Activated B cell treated with CpG ODN at 0.5 μM for 24 hours (primary cell): ENCODE results near the gene QPRT. TPM values are rescaled to one million over a fixed set of nuclear protein-coding genes. Genes with fewer than 3 reads are reported as not detected.
"Not testable (repeated sequence)": the region's sequence is repeated elsewhere in the genome, so short reads cannot be mapped to it uniquely, and the experiment has no call there.

Experiments
- ATAC-seq: fragments of 200-7000 bp; cut with Tn5 transposase; one replicate; pipeline ENCODE4 v1.10.0; 2021; ENCODE audit warnings: low read depth, mild to moderate bottlenecking, moderate library complexity
- CTCF ChIA-PET: fragments of 350-600 bp; sonication (Branson Sonifier 250); formaldehyde crosslinking; loops from one replicate; lab custom pipeline; 2021; ENCODE audit warnings: antibody characterized with exemption; lab: Charles Lee
- POLR2A ChIA-PET: fragments of 350-600 bp; sonication (Branson Sonifier 250); formaldehyde crosslinking; loops from one replicate; lab custom pipeline; 2021; ENCODE audit warnings: antibody characterized with exemption; lab: Charles Lee
- DNase-seq: peaks from one replicate; pipeline ENCODE4 v3.0.0; 2022
- H3K27ac Mint-ChIP-seq: one replicate; pipeline ENCODE4 v1.8.0; 2020; ENCODE audit warnings: mixed read lengths
- H3K27me3 Mint-ChIP-seq: one replicate; pipeline ENCODE4 v1.8.0; 2021; ENCODE audit warnings: mixed read lengths
- H3K36me3 Mint-ChIP-seq: one replicate; pipeline ENCODE4 v1.8.0; 2021; ENCODE audit warnings: low read depth, mixed read lengths
- H3K4me1 Mint-ChIP-seq: one replicate; pipeline ENCODE4 v1.8.0; 2021; ENCODE audit warnings: mixed read lengths
- H3K4me3 Mint-ChIP-seq: one replicate; pipeline ENCODE4 v1.8.0; 2020; ENCODE audit warnings: mild to moderate bottlenecking, mixed read lengths
- H3K9me3 Mint-ChIP-seq: one replicate; pipeline ENCODE4 v1.8.0; 2020; ENCODE audit warnings: mixed read lengths
- intact Hi-C: fragments of 100-400 bp; cut with micrococcal nuclease; formaldehyde crosslinking; loops from one replicate; pipeline ENCODE4 v1.15.1; 2024
- total RNA-seq: library from RNA; stranded (reverse); gene quantifications from 2 replicates; pipeline ENCODE4 v1.2.3, GENCODE V29; 2022
- TF ChIP-seq, protein P1 (sequence below): fragments of 200-600 bp; IDR thresholded peaks from one replicate; pipeline ENCODE4 v1.8.0; 2022; ENCODE audit warnings: antibody characterized with exemption, mild to moderate bottlenecking

The QPRT gene
- 0.64 and 0.84 TPM in 2 replicates for total RNA-seq

DNA sequence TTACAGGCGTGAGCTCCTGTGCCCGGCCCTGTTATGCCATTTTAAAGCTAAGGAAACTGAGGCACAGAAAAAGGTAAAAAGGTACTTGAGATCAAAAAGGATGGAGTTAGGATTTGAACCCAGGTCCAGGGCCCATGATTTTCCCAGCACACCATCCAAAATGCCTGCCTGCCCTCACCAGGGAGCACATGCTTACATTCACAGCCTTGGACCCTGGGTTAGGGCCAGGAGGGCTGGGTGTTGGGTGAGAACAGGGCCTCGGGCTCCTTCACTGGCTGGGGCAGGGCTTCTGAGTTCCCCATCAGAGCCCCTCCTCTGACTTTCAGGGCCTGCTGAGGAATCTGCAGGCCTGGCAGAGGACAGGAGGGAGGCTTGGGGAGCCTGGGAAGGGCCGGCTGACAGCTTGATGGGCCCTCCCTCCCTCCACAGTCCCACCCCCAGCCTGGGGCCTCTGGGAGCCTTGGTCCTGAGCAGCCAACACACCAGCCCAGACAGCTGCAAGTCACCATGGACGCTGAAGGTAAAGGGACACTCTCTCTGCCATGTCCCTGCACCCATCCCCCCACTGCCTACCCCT lies at the start of gene QPRT:
Gene QPRT, plus strand, starts transcription at position 490 of the 577 bp plus-strand sequence. Its CDS starts 18 bp downstream, at position 508.
- TF ChIP-seq, protein P1, sequence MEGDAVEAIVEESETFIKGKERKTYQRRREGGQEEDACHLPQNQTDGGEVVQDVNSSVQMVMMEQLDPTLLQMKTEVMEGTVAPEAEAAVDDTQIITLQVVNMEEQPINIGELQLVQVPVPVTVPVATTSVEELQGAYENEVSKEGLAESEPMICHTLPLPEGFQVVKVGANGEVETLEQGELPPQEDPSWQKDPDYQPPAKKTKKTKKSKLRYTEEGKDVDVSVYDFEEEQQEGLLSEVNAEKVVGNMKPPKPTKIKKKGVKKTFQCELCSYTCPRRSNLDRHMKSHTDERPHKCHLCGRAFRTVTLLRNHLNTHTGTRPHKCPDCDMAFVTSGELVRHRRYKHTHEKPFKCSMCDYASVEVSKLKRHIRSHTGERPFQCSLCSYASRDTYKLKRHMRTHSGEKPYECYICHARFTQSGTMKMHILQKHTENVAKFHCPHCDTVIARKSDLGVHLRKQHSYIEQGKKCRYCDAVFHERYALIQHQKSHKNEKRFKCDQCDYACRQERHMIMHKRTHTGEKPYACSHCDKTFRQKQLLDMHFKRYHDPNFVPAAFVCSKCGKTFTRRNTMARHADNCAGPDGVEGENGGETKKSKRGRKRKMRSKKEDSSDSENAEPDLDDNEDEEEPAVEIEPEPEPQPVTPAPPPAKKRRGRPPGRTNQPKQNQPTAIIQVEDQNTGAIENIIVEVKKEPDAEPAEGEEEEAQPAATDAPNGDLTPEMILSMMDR, result no peak
- POLR2A ChIA-PET, result interaction anchor here (0.5 to 1.4 kb wide), 3 partner anchors 27 to 793 kb away, joined by 3 read pairs; no protein-coding TSS in a partner anchor
- Mint-ChIP-seq H3K9me3 (no peaks in the 10 kb centered on the region), H3K36me3 (no peaks in the 10 kb centered on the region), H3K27ac (peak within 1 kb of the TSS; percentile 35), H3K4me1 (peaks cover 25% of the 10 kb centered on the region), H3K4me3 (peak within 1 kb of the TSS; percentile 69), H3K27me3 (no peaks in the 10 kb centered on the region)
- intact Hi-C loops, result no loop called here
- ATAC-seq (no peak), DNase-seq (no peak)
- CTCF ChIA-PET, result interaction anchor here (0.8 to 1.0 kb wide), 2 partner anchors 9 to 39 kb away, joined by 3 read pairs; no protein-coding TSS in a partner anchor

GRCh38 chr16:29629318-29629717 lies 49.7 kb upstream of the QPRT start:
- H3K36me3 Mint-ChIP-seq, H3K27me3 Mint-ChIP-seq, H3K9me3 Mint-ChIP-seq, DNase-seq, intact Hi-C loops, CTCF ChIA-PET, ATAC-seq, POLR2A ChIA-PET, H3K27ac Mint-ChIP-seq, H3K4me3 Mint-ChIP-seq: not testable (repeated sequence)
- peaks cover 17% of the 10 kb centered on the region for H3K4me1 Mint-ChIP-seq

DNA sequence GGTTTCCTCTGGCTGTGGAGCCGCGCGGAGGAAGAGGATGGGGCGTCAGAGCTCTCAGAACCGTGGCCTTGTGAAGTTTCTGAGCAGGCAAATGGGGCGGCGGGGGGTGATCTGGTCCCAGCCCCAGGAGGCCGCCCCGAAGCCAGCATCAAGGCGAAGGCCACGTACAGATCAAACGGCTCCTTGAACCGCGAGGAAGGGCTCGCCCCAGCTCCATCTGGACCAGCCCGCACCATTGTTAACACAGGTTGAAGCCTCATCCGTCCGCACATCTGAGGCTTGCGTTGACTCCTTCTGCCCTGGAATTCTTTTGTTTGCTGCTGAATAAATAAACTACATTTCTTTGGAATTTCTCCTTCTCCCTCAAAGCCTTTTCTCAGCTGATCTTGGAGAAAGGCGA lies 47.3 kb upstream of the QPRT start:
- H3K9me3 Mint-ChIP-seq, intact Hi-C loops, H3K4me3 Mint-ChIP-seq, CTCF ChIA-PET, ATAC-seq, H3K27me3 Mint-ChIP-seq, H3K36me3 Mint-ChIP-seq, H3K27ac Mint-ChIP-seq, DNase-seq, POLR2A ChIA-PET: not testable (repeated sequence)
- H3K4me1 Mint-ChIP-seq, result peaks cover 13% of the 10 kb centered on the region

DNA sequence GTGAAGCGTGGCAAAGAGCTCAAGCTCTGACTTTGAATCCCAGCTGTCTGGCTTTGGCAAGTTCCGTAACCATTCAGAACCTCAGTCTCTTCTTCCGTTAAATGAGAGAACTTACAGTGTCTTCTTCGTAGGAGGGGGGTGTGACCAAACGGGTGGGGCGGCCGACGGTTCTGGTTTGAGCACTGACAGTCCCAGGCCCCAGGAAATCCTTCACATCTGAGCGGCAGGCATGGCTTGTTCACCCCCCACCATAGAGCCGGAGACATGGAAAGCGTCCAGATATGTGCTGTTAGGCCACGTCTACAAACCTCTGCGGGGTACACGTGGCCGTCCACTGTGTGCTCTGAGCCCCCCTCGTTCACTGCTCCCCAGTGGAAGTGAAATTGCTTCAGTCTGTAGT lies 43.1 kb upstream of the QPRT start:
- POLR2A ChIA-PET, H3K4me1 Mint-ChIP-seq, H3K27me3 Mint-ChIP-seq, ATAC-seq, DNase-seq, CTCF ChIA-PET, H3K27ac Mint-ChIP-seq, H3K9me3 Mint-ChIP-seq, H3K4me3 Mint-ChIP-seq, intact Hi-C loops, H3K36me3 Mint-ChIP-seq: not testable (repeated sequence)

GRCh38 chr16:29636368-29636767 lies 42.6 kb upstream of the QPRT start:
- H3K9me3 Mint-ChIP-seq, CTCF ChIA-PET, H3K36me3 Mint-ChIP-seq, DNase-seq, H3K4me1 Mint-ChIP-seq, H3K4me3 Mint-ChIP-seq, POLR2A ChIA-PET, H3K27ac Mint-ChIP-seq, H3K27me3 Mint-ChIP-seq, intact Hi-C loops: not testable (repeated sequence)
- peak; percentile 45 for ATAC-seq

DNA sequence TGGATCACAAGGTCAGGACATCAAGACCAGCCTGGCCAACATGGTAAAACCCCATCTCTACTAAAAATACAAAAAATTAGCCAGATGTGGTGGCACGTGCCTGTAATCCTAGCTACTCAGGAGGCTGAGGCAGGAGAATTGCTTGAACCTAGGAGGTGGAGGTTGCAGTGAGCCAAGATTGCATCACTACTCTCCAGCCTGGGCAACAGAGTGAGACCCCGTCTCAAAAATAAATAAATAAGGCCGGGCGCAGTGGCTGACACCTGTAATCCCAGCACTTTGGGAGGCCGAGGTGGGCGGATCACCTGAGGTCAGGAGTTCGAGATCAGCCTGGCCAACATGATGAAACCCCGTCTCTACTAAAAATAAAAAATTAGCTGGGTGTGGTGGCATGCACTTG lies 40.2 kb upstream of the QPRT start:
- H3K27ac Mint-ChIP-seq, result not testable (repeated sequence)

GRCh38 chr16:29641561-29641960 lies 37.4 kb upstream of the QPRT start:
- Mint-ChIP-seq H3K4me3 (no peak overlapping the region), H3K36me3 (no peaks in the 10 kb centered on the region), H3K4me1 (peaks cover 41% of the 10 kb centered on the region), H3K9me3 (no peaks in the 10 kb centered on the region), H3K27ac (no peak overlapping the region), H3K27me3 (no peaks in the 10 kb centered on the region)
- TF ChIP-seq, protein P1, result no peak
- no peak for DNase-seq
- ChIA-PET CTCF (interaction anchor here (0.6 to 1.8 kb wide), 8 partner anchors 25 to 207 kb away, joined by 3 to 6 read pairs (median 4); no protein-coding TSS in a partner anchor), POLR2A (interaction anchor here (1.0 kb wide), 1 partner anchor 175 kb away, joined by 4 read pairs; the partner anchor contains the start of gene PAGR1)
- no peak for ATAC-seq
- intact Hi-C loops, result loop anchor here (1.0 to 10.0 kb wide), 2 partner anchors 47 to 69 kb away; no protein-coding TSS in a partner anchor

More for the DNA sequence above, 40.2 kb upstream of the QPRT start:
- ATAC-seq, H3K27me3 Mint-ChIP-seq, H3K4me3 Mint-ChIP-seq, intact Hi-C loops, H3K36me3 Mint-ChIP-seq, POLR2A ChIA-PET, H3K9me3 Mint-ChIP-seq, CTCF ChIA-PET, DNase-seq: not testable (repeated sequence)
- H3K4me1 Mint-ChIP-seq, result peaks cover 14% of the 10 kb centered on the region
